ENCODE measurements around the gene PPFIA1. TPM values are rescaled to one million over a fixed set of nuclear protein-coding genes. Genes with fewer than 3 reads are reported as not detected.

Gene PPFIA1
- total and polyA plus RNA-seq, 2 of the 8 experiments (the other 6 are each of a cell fraction or from before 2014, with no cell fraction given): 44.3 to 73.5 TPM

GRCh38 chr11:70348191-70348590, 77.7 kb downstream of the PPFIA1 start:
- H2BK20ac ChIP-seq (ENCODE audit: low read length): no peak overlapping the region
- peaks cover 0 to 3% of the 10 kb centered on the region in 2 experiments for H4K20me1 ChIP-seq (replicated peaks in 1 of 2; ENCODE audit: control insufficient read depth in 1 of 2, insufficient read depth in 2 of 2, low read length in 2 of 2)
- no peak overlapping the region for H3K4me2 ChIP-seq (ENCODE audit: insufficient read depth in 1 of 2, low read depth in 2 of 2, low read length in 2 of 2)
- no peak overlapping the region for H3K9ac ChIP-seq (replicated peaks in 1 of 4; ENCODE audit: extremely low read depth in 1 of 4, low read depth in 3 of 4, low read length in 3 of 4)
- no peak overlapping the region for H4K5ac ChIP-seq (ENCODE audit: insufficient read length, low read depth, low read length)
- ChIA-PET POLR2A (ENCODE audit: partially characterized antibody) (interaction anchor here (1.4 kb wide), 1 partner anchor 9 kb away, joined by 3 read pairs; no protein-coding TSS in a partner anchor), CTCF (ENCODE audit: partially characterized antibody) (interaction anchor here (1.8 kb wide), 1 partner anchor 31 kb away, joined by 3 read pairs; no protein-coding TSS in a partner anchor)
- no peak overlapping the region for H3K18ac ChIP-seq (ENCODE audit: extremely low read depth, low read length)
- H3K36me3 ChIP-seq (ENCODE audit: control insufficient read depth in 2 of 4, insufficient read depth in 4 of 4, low read length in 3 of 4): peaks cover 9 to 62% (median 39%) of the 10 kb centered on the region in 4 experiments
- no peak overlapping the region for H2AFZ ChIP-seq (ENCODE audit: low read length)
- H3K4me3 ChIP-seq (ENCODE audit: extremely low read depth in 1 of 4, insufficient read depth in 2 of 4, low read depth in 3 of 4, low read length in 4 of 4): no peak overlapping the region
- H3K56ac ChIP-seq (replicated peaks; ENCODE audit: insufficient read length, low read depth, low read length): no peak overlapping the region
- H4K91ac ChIP-seq (replicated peaks; ENCODE audit: insufficient read length, low read length): no peak overlapping the region
- DNase-seq (ENCODE audit: low read depth in 1 of 2, low spot score in 2 of 2) (no peak), FAIRE-seq (no peak)
- H2BK15ac ChIP-seq (ENCODE audit: low read length): no peak overlapping the region
- H2BK120ac ChIP-seq (replicated peaks; ENCODE audit: low read depth, low read length): no peak overlapping the region
- H3K4ac ChIP-seq (replicated peaks; ENCODE audit: insufficient read length, low read depth, low read length): no peak overlapping the region
- H2AK5ac ChIP-seq (ENCODE audit: low read depth, low read length): no peak overlapping the region
- H3K27ac ChIP-seq (ENCODE audit: low read depth, low read length): no peak overlapping the region
- no peaks in the 10 kb centered on the region for H3K27me3 ChIP-seq (replicated peaks in 1 of 4; ENCODE audit: control insufficient read depth in 3 of 4, extremely low read depth in 1 of 4, insufficient read depth in 3 of 4, low read length in 3 of 4)
- no peak overlapping the region for H3K14ac ChIP-seq (ENCODE audit: insufficient read length)
- H3K79me2 ChIP-seq (ENCODE audit: control insufficient read depth in 1 of 2, insufficient read depth in 2 of 2, low read length in 2 of 2): no peaks in the 10 kb centered on the region
- whole genome bisulfite sequencing, 2 experiments (ENCODE audit: extremely low coverage in 1 of 2, insufficient coverage in 1 of 2, insufficient read length in 1 of 2, insufficient replicate concordance in 2 of 2, low coverage in 1 of 2, low lambda C conversion rate in 2 of 2, missing lambda C conversion rate in 1 of 2): 88% methylated on average over 12 of the region's 12 CpGs; no CpG with 5 or more reads in 1 of the 2 experiments
- H3K4me1 ChIP-seq (replicated peaks in 1 of 4; ENCODE audit: control insufficient read depth in 3 of 4, insufficient read depth in 4 of 4, low read length in 3 of 4): no peaks in the 10 kb centered on the region
- no peak overlapping the region for H4K8ac ChIP-seq (ENCODE audit: extremely low read depth, insufficient read depth, low read length)
- no peaks in the 10 kb centered on the region for H3K23me2 ChIP-seq (ENCODE audit: low read depth, low read length)
- H3K9me3 ChIP-seq (ENCODE audit: insufficient read depth in 2 of 2, low read depth in 1 of 2, low read length in 1 of 2): no peaks in the 10 kb centered on the region
- H2BK12ac ChIP-seq (ENCODE audit: low read depth, low read length): no peak overlapping the region
- no peak overlapping the region for H2BK5ac ChIP-seq (ENCODE audit: low read depth, low read length)
- H3K79me1 ChIP-seq (ENCODE audit: low read depth, low read length): no peaks in the 10 kb centered on the region
- H3K23ac ChIP-seq (ENCODE audit: insufficient read length): no peak overlapping the region
- TF ChIP-seq EZH2 (IDR thresholded peaks at IDR 0.05; ENCODE audit: low read depth, low read length, severe bottlenecking) (no peak), GTF2F1 (IDR thresholded peaks at IDR 0.05; ENCODE audit: borderline replicate concordance, low read depth, low read length) (no peak), JUN (IDR thresholded peaks at IDR 0.05; ENCODE audit: low read depth, low read length) (no peak), SP4 (IDR thresholded peaks at IDR 0.05; ENCODE audit: low read length) (no peak), CBX5 (IDR thresholded peaks at IDR 0.05; ENCODE audit: low read depth, low read length) (no peak), RXRA (IDR thresholded peaks at IDR 0.05; ENCODE audit: insufficient read depth, low read depth, low read length) (no peak), YY1 (IDR thresholded peaks at IDR 0.05; ENCODE audit: low read depth, low read length) (no peak), PHF8 (conservative IDR thresholded peaks at IDR 0.05; ENCODE audit: low read depth, low read length) (no peak), MAX (IDR thresholded peaks at IDR 0.05) (no peak), SRF (IDR thresholded peaks at IDR 0.05; ENCODE audit: low read depth, low read length) (no peak), SIRT6 (IDR thresholded peaks at IDR 0.05; ENCODE audit: low read length) (no peak), SP1 (IDR thresholded peaks at IDR 0.05; ENCODE audit: low read depth, low read length) (no peak), KDM4A (IDR thresholded peaks at IDR 0.05; ENCODE audit: low read depth, low read length, severe bottlenecking) (no peak)

Data from H1 (cell line).